IPS-18a (cell line): ENCODE results near the gene ASGR2.
"Not testable (repeated sequence)": the region's sequence is repeated elsewhere in the genome, so short reads cannot be mapped to it uniquely, and the experiment has no call there.

Experiments
- H3K27ac ChIP-seq: one replicate; pipeline ENCODE4 v1.5.1; 2013; ENCODE audit warnings: low read length
- H3K27me3 ChIP-seq: one replicate; pipeline ENCODE4 v1.6.1; 2013; ENCODE audit warnings: mild to moderate bottlenecking, low read length; ENCODE audit not compliant: control insufficient read depth, insufficient read depth
- H3K36me3 ChIP-seq: one replicate; pipeline ENCODE4 v1.6.1; 2013; ENCODE audit warnings: low read depth, low read length; ENCODE audit not compliant: control insufficient read depth
- H3K4me1 ChIP-seq: one replicate; pipeline ENCODE4 v1.6.1; 2013; ENCODE audit warnings: low read depth, low read length; ENCODE audit not compliant: control insufficient read depth
- H3K4me3 ChIP-seq: one replicate; pipeline ENCODE4 v1.5.1; 2013; ENCODE audit warnings: low read length
- H3K9ac ChIP-seq: one replicate; pipeline ENCODE4 v1.6.1; 2013; ENCODE audit warnings: mild to moderate bottlenecking, low read length, moderate library complexity
- H3K9me3 ChIP-seq: one replicate; pipeline ENCODE4 v1.6.1; 2013; ENCODE audit warnings: low read depth, low read length; ENCODE audit not compliant: control insufficient read depth

ASGR2 gene

DNA sequence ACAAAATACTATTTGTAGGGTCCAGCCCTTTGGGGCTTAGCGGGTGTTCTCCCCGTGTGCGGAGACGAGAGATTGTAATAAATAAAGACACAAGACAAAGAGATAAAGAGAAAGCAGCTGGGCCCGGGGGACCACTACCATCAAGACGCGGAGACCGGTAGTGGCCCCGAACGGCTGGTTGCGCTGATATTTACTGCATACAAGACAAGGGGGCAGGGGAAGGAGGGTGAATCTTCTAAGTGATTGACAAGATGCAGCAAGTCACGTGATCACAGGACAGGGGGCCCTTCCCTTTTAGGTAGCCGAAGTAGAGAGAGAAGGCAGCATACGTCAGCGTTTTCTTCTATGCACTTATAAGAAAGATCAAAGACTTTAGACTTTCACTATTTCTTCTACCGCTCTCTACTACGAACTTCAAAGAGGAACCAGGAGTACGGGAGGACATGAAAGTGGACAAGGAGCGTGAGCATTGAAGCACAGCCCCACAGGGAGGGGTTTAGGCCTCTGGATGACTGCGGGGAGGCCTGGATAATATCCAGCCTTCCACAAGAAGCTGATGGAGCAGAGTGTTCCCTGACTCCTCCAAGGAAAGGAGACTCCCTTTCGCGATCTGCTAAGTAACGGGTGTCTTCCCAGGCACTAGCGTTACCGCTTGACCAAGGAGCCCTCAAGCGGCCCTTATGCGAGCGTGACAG, 23.2 kb downstream of the ASGR2 start:
- not testable (repeated sequence) for H3K9ac ChIP-seq, H3K4me3 ChIP-seq, H3K27me3 ChIP-seq, H3K36me3 ChIP-seq, H3K27ac ChIP-seq, H3K4me1 ChIP-seq, H3K9me3 ChIP-seq

DNA sequence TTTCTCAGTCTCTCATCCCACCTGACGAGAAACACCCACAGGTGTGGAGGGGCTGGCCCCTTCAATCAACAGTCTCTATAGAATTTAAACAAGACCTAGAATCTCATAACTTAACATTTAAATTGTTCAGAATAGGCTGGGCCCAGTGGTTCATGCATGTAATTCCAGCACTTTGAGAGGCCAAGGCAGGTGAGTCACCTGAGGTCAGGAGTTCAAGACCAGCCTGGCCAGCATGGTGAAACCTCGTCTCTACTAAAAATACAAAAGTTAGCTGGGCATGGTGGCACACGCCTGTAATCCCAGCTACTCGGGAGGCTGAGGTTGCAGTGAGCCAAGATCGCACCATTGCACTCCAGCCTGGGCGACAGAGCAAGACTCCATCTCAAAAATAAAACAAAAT, 25.1 kb downstream of the ASGR2 start:
- H3K27ac ChIP-seq, H3K4me3 ChIP-seq, H3K9ac ChIP-seq, H3K9me3 ChIP-seq, H3K4me1 ChIP-seq, H3K36me3 ChIP-seq, H3K27me3 ChIP-seq: not testable (repeated sequence)

DNA sequence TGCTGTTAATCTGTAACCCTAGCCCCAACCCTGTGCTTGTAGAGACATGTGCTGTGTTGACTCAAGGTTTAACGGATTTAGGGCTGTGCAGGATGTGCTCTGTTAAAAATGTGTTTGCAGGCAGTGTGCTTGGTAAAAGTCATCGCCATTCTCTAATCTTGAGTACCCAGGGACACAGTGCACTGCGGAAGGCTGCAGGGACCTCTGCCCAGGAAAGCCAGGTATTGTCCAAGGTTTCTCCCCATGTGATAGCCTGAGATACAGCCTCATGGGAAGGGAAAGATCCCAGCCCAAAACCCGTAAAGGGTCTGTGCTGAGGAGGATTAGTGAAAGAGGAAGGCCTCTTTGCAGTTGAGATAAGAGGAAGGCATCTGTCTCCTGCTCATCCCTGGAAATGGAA, 26.2 kb downstream of the ASGR2 start:
- not testable (repeated sequence) for H3K27me3 ChIP-seq, H3K4me3 ChIP-seq, H3K27ac ChIP-seq, H3K9me3 ChIP-seq, H3K4me1 ChIP-seq, H3K9ac ChIP-seq, H3K36me3 ChIP-seq

GRCh38 chr17:7084088-7084487, 30.5 kb downstream of the ASGR2 start:
- H3K9ac ChIP-seq, result no peak overlapping the region

DNA sequence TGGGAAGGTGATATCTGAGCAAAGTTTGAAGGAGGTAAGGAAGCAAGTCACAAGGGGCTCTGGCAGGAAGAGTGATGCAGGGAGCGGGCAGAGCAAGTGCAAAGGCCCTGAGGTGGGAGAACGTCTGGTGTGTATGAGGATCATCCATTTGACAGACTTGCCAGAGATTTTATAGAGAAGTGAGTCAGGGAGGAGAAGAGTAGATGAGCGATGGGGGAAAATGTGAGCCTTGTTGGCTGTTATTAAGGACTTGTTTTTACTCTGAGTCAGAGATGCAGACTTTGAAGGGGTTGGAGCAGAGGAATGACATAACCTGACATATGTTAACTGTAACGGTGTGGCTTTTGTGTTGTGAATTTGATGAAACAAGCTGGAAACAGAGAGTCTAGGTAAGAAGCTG, 31.0 kb downstream of the ASGR2 start:
- Histone ChIP-seq H3K9me3 (no peaks in the 10 kb centered on the region), H3K36me3 (no peaks in the 10 kb centered on the region), H3K9ac (no peak overlapping the region), H3K4me3 (no peak overlapping the region), H3K27me3 (no peaks in the 10 kb centered on the region), H3K4me1 (no peaks in the 10 kb centered on the region), H3K27ac (no peak overlapping the region)

More at GRCh38 chr17:7084088-7084487, 30.5 kb downstream of the ASGR2 start:
- no peaks in the 10 kb centered on the region for H3K27me3 ChIP-seq
- no peak overlapping the region for H3K27ac ChIP-seq
- H3K4me3 ChIP-seq, result no peak overlapping the region
- no peaks in the 10 kb centered on the region for H3K4me1 ChIP-seq
- no peaks in the 10 kb centered on the region for H3K36me3 ChIP-seq
- no peaks in the 10 kb centered on the region for H3K9me3 ChIP-seq

DNA sequence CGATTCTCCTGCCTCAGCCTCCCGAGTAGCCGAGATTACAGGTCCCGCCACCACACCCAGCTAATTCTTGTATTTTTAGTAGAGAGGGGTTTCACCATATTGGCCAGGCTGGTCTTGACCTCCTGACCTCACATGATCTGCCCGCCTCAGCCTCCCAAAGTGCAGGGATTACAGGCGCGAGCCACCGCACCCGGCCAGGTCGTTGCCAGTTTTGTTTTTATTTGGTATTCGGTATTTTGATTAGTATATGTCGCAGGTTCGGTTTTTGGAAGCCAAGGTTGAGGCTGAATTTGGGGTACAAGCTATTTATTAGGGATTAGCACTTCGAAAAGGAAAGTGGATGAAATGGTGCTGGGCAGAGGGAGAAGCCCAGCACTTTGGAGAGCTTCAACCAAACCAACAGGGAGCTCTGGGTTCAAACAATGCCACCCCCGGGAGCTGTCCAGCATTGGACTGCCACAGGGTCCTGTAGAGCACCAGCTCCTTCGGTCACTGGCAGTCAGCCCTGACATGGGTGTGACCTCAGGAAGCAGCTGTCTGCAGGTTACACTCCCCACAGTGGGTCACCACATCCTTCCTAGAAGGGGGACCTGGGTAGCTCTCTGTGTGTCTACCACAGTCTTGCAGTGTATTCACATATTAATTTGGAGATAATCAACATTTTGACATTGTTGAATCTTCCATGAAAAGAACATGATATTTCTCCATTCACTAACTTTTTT, 33.1 kb downstream of the ASGR2 start:
- Histone ChIP-seq H3K4me1 (no peaks in the 10 kb centered on the region), H3K27ac (no peak overlapping the region), H3K9me3 (no peaks in the 10 kb centered on the region), H3K36me3 (no peaks in the 10 kb centered on the region), H3K9ac (no peak overlapping the region), H3K27me3 (no peaks in the 10 kb centered on the region), H3K4me3 (no peak overlapping the region)

DNA sequence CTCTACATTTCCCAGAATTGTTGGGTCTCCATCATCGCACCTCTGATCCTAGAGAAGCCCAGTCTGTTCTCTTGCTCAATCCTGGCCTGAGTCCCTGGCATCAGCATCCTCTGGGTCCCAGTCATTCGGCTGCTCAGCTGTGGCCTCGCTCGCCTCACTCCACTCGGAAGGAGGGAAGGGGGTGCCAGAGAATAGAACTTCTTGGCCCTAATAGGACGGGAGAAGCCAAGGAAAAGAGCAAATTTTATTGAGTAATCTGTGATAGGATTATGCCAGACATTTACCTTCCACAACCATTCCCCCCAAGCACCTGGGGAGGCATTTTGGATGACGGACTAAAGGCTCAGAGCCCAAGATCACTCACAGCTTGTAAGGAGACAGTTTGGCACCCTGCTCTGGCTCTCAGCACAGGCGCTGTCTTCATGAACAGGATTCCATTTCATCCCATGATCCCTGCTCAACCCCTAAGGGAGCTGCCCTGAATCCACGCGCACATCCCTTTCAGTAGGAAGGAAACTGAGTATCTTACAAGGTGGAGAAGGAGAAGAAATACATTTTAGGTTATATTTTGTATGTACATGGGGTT, 34.1 kb downstream of the ASGR2 start:
- H3K9me3 ChIP-seq, result no peaks in the 10 kb centered on the region
- no peak overlapping the region for H3K4me3 ChIP-seq
- no peaks in the 10 kb centered on the region for H3K4me1 ChIP-seq
- H3K27me3 ChIP-seq, result no peaks in the 10 kb centered on the region
- no peak overlapping the region for H3K27ac ChIP-seq
- H3K9ac ChIP-seq, result no peak overlapping the region
- H3K36me3 ChIP-seq, result no peaks in the 10 kb centered on the region

GRCh38 chr17:7079581-7080455, 34.8 kb downstream of the ASGR2 start, which contains the start of gene CLEC10A:
Gene CLEC10A (minus strand): TSS chr17:7080251. CDS start chr17:7078812, 1,439 bp downstream.
- H3K27ac ChIP-seq, result no peak within 1 kb of the TSS
- H3K36me3 ChIP-seq, result no peaks in the 10 kb centered on the region
- H3K4me1 ChIP-seq, result no peaks in the 10 kb centered on the region
- H3K9ac ChIP-seq, result no peak within 1 kb of the TSS
- no peaks in the 10 kb centered on the region for H3K9me3 ChIP-seq
- H3K4me3 ChIP-seq, result no peak within 1 kb of the TSS
- no peaks in the 10 kb centered on the region for H3K27me3 ChIP-seq

GRCh38 chr17:7078711-7079110, 35.9 kb downstream of the ASGR2 start:
- Histone ChIP-seq H3K4me3 (no peak overlapping the region), H3K9ac (no peak overlapping the region), H3K27me3 (no peaks in the 10 kb centered on the region)

GRCh38 chr17:7077911-7078546, 36.6 kb downstream of the ASGR2 start:
- Histone ChIP-seq H3K27me3 (no peaks in the 10 kb centered on the region), H3K4me3 (no peak overlapping the region), H3K9ac (no peak overlapping the region), H3K9me3 (no peaks in the 10 kb centered on the region), H3K4me1 (no peaks in the 10 kb centered on the region), H3K36me3 (no peaks in the 10 kb centered on the region), H3K27ac (no peak overlapping the region)

More at GRCh38 chr17:7078711-7079110, 35.9 kb downstream of the ASGR2 start:
- no peaks in the 10 kb centered on the region for H3K36me3 ChIP-seq
- no peaks in the 10 kb centered on the region for H3K9me3 ChIP-seq
- no peak overlapping the region for H3K27ac ChIP-seq
- H3K4me1 ChIP-seq, result no peaks in the 10 kb centered on the region

DNA sequence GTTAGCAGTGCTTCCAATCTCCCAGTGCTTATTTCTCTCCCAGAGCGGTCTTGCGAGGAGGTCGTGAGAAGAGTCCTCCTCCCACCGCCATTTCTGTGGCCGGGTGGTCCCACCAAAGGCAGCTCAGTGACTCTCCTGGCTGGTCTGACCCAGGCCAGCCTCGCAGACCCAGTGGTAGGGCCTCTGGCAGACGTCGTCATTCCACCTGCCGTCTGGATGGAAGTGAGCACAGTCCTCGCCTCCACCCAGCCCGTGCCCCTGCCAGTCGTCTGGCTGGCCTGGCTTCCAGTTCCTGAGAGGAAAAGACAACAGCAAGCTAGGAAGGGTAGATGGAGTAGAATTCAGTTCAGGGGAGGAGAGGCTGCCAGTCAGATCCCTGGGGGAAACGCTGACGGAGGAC, 39.7 kb downstream of the ASGR2 start:
- Histone ChIP-seq H3K9me3 (no peaks in the 10 kb centered on the region), H3K36me3 (no peaks in the 10 kb centered on the region), H3K9ac (no peak overlapping the region), H3K27ac (no peak overlapping the region), H3K4me1 (no peaks in the 10 kb centered on the region), H3K4me3 (no peak overlapping the region), H3K27me3 (no peaks in the 10 kb centered on the region)
